Activated CD4-positive, alpha-beta T cell treated with anti-CD3 and anti-CD28 coated beads, Interleukin-2, amount 50 U/mL, for 4 hours (primary cell): ENCODE measurements around the gene CMIP.

Experiments
- DNase-seq, 2 experiments: peaks; one replicate each; pipeline ENCODE4 v3.0.0-alpha.2; 2020

Gene CMIP

GRCh38 chr16:81464279-81464678 lies 19.7 kb downstream of the CMIP start:
- DNase-seq = no peak

- DNase-seq = no peak
These were observed 20.9 kb downstream of the CMIP start for GRCh38 chr16:81465375-81465943.

DNA sequence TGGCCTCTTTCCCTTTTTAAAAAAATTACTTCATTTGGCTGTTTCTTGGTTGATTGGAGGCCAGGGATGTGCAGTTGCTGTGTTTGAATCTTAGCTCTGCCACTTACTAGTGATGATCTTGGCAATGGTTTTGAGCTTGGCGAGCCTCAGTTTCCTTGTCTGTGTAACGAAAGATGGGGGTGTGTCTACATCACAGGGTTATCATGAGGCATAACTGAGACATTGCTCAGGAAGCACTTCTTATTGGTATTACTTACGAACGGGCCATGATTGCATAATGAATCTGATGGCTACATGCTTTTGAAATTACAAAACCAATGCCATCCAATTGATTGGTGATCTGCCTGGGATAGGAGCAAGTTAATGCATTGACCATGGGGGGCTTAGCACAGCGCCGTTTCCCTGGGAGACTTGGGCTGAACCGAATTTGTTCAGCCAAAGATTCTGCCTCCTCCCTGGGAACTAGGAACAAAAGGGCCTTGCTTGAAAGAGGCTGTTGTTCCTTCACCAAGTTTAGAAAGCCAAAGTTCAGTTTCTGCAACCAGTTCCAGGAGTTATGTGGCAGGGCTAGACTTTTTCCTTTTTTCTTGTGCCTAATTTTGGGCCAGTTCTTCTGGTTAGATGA lies 21.9 kb downstream of the CMIP start:
- DNase-seq = no peak

DNA sequence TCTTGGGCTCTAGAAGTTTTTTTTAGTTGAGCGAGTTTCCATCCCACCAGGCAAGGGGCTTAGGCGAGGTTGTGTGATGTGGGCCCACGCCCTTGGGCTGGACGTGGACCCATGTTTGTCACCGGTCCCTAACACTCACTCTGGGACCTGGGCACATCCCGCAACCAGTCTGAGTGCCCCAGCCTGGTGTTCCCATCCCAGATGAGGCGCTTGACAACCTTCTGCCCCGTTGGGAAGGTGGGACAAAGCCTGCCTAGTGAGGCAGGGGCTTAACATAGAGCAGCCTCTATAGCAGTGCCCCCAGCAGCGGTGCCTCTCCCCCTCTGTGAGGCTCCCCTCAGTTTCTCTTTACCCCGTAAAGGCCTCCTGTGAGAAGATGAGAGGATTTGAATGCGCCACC lies 22.5 kb downstream of the CMIP start:
- no peak for DNase-seq

- no peak for DNase-seq
These were observed 23.2 kb downstream of the CMIP start for GRCh38 chr16:81467815-81468214.

DNA sequence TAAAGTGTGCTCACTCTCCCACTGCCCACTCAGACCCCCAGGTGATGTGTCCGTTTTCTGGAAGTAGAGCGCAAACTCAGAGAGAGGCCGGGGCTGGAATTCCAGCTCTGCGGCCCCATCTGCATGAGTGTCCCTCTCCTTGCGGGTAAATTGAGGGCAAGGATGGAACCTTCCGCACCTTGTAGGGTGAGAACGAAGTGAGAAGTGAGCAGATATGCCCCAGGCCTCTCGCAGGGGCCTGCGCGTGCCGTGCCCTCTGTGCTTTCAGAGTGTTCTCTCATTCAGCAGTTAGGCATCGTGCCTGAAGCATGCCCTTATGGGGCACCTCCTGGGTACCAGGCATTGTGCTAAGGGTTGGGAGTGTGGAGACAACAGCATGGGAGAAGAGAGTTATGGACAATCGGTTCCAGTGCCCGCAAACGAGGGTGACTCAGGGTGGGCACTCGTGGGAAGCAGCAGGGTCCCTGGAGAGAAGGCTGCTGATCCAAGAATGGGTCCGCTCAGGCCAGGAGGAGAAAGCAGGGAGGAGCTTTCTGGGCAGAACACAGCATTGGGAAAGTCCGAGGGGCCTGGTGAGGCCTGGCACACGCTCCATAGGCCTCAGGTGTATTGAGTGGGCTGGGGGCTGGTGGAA lies 23.8 kb downstream of the CMIP start:
- no peak for DNase-seq

GRCh38 chr16:81469183-81469677 lies 24.6 kb downstream of the CMIP start:
- no peak for DNase-seq

DNA sequence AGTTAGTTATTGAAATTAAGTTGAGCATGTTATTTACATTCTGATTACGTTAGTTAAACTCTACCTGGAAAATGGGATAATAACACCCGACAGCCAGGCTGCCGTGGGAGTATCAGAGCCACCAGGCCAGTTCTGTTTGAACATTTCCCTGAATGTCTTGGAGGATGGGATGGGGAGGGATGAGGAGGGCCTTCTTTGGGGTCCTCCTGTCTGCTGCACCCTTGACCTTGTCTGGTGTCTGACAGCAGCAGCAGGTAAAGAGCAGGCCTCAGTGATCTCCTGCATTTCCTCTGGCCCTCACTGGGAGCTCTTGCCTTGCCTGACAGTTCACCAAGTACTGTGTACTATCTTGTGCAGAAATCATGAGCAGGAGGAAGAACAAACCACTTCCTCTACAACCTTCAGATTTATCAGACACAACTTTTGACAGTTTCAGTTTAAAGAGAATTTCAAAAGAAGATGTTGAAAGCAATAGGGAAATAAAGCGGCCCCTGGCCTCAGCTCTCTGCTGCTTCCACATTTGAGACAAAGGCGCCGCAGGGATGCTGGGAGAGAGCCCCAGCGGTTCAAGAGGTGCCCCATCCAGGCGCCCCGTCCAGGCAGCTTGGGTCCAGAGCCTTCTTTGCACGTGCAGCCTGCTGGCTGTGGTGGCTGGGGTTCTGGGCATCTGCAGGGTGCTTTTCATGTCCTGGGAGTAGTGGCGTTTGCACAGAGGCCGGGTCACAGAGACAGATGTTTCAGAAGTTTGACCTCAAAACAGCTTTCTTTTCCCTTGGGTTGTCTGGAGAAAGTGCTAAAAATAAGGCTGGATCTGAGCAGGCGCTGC lies 25.3 kb downstream of the CMIP start:
- DNase-seq = no peak

DNA sequence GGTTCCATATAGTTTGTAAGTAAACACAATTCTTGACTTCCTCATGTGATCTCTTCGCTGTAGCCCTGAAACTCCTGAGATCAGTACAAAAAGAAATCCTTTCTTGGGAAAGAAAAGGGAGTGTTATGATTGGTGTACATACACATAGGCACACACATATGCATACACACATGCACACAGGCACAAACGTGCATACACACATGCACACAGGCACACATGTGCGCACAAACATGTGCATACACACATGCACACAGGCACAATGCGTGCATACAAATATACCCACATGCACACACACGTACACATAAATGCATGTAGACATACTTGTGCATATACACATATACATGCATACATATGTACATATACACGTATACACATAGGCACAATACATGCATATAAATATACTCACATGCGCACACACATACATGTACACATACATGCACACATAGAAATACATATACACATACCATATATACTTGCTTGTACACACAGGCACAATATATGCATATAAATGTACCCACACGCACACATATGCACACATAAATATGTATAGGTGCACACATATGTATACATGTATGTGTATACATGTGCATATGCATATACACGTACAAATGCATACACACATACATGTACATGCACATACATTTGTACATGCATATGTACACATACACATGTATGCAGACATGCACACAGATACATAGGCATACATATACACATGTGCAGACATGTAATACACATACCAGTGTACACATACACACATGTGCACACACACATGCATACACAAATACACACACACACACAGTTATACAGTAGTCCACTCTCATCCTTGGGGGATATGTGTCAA lies 26.4 kb downstream of the CMIP start:
- no peak for DNase-seq

DNA sequence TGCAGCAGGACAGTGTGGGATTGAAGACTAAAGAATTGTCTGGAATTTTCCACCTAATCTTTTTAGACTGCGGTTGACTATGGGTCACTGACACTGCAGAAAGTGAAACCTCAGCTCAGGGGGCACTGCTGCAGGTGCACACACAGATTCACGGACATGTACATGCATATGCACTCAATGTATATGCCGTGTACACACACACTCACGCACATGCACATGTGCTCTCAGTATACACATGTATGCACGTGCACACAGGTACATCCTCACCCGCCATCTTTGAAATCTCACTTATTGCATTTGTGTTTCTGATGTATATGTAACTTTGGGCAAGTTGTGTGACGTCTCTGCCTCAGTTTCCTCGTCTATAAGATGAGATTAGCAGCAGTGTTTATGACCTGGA lies 27.3 kb downstream of the CMIP start:
- no peak for DNase-seq

DNA sequence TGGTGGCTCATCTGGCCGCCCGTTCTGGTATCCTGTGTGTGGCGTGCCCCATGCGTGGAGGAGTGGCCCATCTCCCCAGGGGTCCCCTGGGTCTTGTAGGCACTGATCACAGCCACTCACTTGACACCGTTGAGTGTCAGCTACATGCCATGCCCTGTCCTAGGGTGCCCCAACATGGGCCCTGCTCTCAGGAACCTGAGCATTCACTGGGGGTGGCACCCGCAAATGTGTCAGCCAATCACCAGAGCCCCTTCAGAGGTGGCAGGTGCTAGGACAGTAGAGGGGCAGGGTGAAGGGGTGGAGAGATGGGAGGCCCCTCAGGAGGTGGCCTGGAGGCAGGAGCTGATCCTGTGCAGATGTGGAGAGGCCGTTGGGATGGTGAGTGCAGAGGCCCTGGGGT lies 27.8 kb downstream of the CMIP start:
- no peak for DNase-seq

- no peak for DNase-seq
These were observed 28.5 kb downstream of the CMIP start for GRCh38 chr16:81473066-81473488.

DNA sequence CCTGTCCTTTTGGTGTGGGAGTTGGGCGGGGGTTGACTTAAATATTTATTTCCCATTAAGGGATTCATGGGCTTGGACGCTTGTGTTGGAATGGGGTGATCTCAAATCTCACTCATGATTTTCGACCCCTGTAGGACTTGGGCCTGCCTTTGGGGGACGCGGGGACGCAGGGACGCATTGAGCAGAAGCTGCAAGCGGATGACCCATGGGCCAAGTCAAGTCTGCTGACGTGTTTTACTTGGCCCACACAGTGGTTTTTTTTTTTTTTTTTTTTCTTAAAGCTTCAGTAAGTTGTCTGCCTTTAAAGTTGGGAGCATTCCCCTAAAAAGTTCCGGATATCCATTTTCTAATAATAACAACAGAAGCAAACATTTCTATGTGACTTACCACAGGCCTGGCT lies 28.9 kb downstream of the CMIP start:
- no peak for DNase-seq

- no peak for DNase-seq
These were observed 29.7 kb downstream of the CMIP start for GRCh38 chr16:81473969-81474959.

GRCh38 chr16:81477697-81478693 lies 33.4 kb downstream of the CMIP start:
- DNase-seq = no peak

- no peak for DNase-seq
These were observed 34.4 kb downstream of the CMIP start for GRCh38 chr16:81478876-81479511.

DNA sequence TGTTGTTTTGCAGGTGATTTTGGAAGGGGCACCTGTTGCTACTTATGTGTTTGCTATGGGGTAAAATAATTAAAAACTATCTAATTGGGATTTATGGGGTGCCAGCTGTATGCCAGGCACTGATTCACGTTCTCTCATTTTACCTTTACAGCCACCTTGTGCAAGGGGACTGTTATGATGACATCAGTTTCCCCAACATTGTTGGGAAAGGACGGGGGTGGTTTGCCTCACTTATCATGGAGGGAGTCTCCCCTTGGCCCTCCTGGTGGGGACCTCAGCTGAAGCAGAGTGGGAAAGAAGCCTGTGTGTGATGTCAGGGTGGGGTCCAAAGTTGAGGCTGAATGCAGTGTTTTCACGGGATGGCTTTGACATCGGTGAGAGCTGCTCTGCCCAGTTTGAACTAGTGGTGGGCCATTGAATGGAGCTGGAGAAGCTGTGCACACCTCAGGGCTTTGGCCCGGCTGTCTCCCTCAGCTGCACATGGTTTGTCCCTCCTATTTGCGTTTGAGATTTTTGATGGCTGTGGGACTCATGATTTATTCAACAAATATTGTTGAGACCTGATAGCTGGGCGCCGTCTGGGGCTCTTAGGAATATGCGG lies 36.1 kb downstream of the CMIP start:
- DNase-seq = no peak

- DNase-seq = no peak
These were observed 36.7 kb downstream of the CMIP start for GRCh38 chr16:81481207-81481821.
